DMS 273 (cell line): ENCODE data around the gene SDK1.
A peak's percentile ranks its signal among the peaks of the same experiment; 100 is the strongest.

ENCODE experiments used
- DNase-seq: peaks from one replicate; lab custom pipeline; 2025; ENCODE audit not compliant: unreplicated experiment; lab: John Stamatoyannopoulos, UW

Gene SDK1

DNA sequence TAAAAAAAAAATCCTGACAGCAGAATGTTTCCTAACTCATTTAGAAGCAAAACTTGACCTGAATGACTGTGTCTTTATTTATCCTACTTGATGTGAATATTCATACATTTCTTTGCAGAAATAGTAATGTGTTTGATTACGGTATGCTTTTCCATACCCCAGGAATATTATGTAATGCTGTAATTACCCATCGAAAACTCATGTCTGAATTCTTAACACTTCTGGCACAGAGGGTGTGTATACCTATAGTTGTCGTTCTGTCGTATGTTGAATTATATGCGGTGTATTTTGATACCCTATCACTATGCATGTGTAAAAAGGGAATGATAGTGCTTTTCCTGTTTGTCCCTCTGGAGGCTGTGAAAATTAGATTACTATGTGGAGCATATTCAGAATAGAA is 26.6 kb downstream of the SDK1 start:
- DNase-seq, result no peak

DNA sequence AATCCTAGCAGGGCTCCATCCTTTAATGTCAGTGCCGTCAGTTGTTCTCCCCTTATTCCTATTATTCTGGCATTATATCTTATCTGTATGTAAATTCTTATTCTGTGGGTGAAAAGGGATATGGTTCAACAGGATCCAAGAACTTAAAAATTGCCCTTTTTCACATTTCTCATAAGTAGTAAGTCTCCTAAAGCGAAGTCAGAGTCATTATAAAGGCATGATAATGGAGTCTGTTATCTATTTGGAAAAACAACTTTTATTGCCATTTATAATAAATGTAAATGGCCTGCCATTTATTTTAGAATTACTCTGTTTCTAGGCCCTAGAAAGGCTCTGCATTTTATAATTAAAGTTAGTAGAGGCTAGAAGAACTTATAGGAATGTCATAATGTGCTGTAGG is 31.3 kb downstream of the SDK1 start:
- no peak for DNase-seq

DNA sequence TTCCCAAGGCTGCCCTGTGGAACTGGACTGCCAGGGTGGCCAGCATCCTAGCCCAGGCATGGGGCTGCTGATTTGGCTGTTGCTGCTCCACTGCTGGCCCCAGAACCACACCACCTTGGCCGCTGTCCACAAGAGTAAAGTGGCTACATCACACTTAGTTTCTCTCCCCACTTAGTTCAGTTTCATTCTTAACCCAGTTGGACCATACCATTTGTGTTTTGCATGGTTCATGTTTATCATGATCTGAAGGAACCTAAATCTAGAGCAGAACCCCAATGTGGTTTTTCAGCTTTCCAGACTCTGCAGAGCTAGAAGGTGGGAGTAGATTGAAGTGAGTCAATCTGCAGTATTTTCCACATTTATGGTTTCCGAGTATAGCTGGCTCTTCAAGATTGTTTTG is 32.8 kb downstream of the SDK1 start:
- no peak for DNase-seq

DNA sequence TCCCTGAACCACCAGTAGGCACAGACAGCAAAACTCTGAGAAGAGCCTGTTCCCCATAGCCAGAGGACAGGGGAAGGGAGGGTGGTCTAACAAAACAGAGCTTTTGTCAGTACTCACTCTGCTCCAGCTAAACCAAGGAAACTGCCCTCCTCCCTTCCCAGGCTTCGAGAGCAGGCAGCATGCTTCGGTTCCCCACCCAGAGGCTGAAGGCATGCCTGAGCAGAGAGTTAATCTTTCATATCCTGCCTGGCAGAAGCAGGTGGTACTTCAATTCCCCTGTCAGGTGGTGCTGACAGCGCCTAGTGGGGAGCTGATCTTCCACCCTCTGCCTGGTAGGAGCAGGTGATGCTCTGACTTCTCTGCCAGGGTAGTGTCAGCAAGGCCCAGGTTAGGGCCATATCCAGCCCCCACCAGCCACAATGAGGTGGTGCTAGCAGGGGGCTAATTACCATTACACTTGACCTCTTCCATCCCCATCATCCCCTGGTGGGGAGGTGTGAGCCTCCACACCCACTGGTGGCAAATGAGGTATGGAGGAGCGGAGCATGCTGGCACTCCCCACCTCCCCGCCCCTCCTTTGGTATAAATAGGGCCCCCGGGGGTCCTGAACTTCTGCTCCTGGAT is 35.1 kb downstream of the SDK1 start:
- no peak for DNase-seq

DNA sequence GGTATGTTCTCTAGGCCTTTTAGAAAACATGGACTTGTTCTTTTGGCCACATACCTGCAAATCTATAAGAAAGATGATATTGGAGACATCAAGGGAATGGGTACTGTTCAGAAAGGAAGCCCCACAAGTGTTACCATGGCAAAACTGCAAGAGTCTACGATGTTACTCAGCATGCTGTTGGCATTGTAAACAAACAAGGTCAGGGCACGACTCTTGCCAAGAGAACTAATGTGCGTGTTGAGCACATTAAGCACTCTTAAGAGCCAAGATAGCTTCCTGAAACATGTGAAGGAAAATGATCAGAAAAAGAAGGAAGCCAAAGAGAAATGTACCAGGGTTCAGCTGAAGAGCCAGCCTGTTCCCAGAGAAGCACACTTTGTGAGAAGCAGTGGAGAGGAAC is 37.1 kb downstream of the SDK1 start:
- no peak for DNase-seq

DNA sequence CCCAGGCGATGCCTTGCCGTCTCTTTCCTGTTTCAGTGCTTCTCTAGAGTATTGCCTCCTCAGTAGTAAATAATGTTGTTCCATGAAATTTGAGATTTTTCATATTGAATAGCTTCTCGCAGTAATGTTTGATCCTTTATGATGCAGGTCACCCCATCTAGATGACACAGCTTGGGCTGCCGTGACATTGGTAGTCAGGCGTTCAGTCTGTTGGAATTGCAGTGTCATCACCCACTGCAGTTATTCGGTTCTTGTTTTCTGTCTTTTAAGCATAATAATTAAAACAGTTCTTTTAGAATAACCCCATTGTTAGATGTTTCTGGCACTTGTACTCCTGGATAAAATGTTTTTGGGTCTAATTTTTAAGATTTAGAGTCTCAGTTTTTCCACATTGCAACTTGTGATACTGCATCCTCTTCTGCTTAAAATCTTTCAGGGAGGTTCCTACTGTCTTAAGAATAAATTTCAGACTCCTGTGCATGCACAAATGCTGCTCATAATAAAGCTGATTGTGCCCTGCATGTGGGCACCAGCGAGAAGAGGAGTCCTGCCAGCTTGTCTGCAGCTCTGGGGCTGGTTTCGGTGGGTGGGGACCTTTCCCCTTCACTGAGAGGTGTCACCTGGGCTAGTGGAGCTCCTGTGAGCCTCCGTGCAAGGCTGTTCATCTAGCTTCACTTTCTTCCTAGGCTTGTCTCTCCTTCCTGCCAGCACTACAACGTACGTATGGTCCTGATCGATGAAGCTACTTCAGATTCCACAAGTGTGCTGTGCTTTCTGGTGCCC is 44.8 kb downstream of the SDK1 start:
- DNase-seq, result no peak

DNA sequence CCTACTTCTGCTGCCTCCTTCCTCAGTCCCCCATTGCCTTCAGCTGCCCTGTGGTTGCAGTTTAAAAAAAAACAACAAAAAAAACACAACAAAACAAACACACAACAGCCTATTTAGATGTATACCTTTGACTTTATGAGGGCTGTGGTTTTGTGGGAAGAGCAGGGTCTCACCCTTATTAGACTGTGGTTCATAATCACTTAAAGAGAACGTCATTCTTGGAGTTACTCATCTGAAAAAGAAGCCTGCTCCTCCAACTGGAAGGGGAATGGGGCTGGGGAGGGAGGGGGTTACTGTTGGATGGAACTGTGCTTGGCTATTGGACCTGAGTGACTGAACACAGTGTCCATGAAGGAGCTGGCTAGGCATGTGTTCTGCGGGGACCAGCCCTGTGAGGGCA is 48.1 kb downstream of the SDK1 start:
- no peak for DNase-seq

DNA sequence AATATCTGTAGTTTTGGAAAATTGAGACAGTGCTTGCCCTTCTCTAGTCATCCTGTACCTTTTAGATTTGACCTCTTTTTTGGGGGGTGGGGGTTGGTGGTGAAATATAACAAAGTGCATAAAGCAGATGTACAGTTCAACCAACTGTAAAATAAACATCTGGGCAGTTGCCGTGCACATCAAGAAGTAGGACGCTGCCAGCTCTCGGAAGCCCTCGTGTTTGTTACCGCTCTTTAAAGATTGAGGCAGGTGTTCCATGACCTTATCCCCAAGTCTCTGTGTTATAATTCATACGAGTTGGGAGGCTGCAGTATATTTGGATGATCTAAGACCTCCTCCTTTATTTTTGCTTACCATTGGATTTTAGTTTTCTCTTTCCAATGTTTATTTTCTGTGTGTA is 55.1 kb downstream of the SDK1 start:
- DNase-seq, result peak; percentile 83

DNA sequence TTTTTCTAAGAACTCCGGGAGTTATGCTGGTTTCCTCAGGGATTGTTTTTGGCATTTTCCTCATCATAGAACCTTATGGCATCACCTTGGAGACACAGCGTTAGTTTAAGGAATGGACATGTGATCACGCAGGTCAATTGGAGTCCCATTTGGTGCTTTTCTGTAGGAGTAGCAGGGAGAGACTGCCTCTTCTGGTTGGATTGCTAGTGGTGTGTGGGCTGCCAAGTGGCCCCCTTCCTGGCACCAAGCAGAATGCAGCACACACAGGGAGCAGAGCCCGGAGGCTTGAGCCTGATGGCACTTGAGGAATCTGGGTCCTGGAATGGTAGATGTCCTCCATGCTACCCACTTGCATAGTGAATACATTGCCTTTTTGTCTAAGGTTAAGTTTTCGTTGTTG is 57.9 kb downstream of the SDK1 start:
- peak; percentile 24 for DNase-seq

DNA sequence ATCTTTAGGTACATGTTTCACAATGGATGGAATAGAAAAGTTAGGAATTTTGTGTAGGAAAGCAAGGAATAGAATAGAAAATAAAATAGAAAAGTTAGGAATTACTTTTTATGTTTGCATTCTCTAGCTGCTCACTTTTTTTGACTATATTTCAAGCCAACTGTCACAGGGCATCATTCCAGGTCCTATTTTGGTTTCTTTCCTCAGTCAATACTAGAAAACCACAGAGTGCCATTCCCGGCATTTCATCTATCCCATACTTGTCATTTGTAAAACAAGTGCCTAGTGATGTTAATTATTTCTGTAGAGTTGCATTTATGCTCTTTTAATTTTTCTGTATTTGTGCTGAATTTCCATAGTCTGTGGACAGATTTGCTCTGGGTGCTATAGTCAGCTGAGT is 66.2 kb downstream of the SDK1 start:
- no peak for DNase-seq

DNA sequence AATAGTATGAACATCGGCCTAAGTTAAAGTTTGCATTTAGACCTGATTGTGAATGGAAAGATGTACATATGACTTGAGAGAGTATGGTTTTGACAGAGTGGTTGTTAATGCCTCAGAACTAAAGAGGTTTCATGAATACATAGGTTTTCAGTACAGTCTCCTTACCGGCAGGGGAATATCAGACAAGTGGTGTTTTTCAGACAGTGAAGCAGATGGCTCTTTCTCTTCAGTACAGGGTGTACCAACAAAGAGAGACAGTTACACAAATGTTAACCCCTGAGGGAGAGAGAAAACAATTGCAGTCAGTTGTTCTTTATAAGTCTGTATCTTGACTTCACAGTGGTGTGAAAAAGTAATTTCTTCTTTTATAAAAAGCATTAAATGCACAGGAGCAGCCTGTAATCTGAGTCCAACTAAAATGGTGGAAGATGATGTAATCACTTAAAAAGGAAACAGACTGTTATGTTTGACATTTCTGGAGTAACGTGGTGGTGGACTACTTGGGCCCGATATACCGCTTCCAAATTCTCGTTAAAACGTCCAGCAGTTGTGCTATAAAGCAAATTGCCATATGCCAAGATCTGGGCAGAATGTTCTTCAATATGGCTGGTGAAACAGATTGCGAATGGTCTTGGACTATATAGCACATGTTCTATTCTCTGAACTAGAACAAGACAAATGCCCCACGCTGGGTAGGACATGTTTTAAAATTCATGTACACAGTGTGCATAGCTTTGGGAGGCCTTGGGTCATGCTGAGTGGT is 69.2 kb downstream of the SDK1 start:
- peak; percentile 88 for DNase-seq

DNA sequence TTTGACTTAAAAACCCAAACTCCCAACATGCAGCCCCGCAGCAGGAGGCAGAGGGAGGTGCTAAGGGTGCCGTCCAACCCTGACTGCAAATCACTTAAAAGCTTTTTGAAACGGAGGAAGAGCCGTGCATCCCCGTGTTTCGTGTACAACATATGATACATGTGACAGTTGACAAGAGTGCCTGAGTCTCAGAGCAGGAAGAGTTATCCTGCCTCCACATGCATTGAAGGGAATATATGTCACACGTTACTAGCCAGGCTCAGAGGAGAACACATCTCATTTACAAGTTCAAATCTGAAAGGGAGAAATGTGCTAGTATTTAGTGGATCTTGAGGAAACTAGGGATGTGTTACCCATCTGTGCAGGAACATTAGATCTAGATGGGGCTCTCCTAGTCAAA is 69.9 kb downstream of the SDK1 start:
- no peak for DNase-seq

DNA sequence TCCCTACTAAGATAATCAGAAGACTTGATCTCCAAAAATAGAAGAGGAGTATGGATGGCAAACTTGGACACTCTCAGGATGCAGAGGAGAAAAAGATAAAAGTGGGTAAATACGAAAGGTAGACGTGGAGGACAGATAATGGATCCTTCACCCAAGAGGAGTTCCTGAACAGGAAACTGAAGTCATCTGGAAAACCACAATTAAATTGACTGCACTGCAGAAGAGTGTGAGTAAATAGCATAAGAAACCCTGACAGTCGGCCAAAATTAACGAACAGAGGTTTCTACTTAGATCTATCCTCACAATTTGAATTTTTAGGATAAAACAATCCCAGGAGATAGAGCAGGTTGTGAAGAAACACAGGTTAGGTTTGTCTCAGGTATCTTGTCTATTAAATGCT is 70.5 kb downstream of the SDK1 start:
- DNase-seq, result no peak

DNA sequence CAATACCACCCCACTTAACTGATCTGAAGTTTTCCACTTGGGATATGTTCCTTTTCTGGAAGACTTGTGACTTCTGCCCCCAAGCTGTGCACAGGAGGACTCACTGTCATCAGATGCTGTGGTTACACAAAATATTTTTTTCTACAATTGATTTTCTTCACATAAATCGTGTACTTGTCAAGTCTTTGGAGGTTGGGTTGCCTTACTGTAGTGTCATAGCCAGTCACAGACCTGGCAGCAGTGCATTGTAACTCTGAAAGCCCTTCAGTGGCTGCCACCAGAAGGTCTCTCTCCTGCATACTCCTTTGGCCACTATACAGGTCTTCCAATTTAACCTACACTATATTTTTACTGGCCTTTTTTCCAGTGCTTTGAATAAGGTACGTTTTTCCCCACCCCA is 73.2 kb downstream of the SDK1 start:
- DNase-seq, result no peak

DNA sequence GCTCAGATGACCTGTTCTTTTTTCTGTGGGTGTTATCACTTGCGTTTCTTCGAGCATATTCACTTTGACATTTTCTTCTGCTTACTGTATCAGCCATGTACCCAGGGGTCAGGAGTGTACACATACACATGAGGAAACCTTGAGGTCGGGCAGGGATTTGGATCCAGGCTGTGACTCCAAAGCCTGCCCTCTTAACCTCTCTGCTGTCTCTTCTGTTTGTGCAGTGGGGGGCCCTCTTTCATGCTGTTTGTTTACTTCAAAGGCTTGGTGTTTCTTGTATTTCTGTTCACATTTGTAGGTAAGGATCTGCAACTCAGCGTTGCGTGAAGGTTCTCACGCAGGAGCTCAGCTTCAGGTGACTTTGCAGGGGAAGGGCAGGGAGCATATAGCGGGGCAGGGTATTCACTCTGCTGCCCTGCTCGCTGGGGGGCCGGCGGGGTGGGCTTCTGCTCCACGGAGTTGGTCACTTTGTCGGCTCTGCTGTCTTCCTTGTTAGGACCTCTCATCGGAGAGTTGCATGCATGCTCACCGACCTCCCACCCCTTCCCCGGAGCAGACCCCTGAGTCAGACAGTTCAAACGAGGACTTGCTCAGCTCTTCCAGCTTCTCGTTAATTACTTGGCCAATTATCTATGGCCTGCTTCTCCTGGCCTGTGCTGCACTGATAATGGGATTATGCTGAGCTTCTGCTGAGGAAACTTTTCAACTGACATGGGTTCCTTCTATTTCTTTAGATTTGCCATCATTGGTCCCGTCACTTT is 77.5 kb downstream of the SDK1 start:
- DNase-seq, result no peak

DNA sequence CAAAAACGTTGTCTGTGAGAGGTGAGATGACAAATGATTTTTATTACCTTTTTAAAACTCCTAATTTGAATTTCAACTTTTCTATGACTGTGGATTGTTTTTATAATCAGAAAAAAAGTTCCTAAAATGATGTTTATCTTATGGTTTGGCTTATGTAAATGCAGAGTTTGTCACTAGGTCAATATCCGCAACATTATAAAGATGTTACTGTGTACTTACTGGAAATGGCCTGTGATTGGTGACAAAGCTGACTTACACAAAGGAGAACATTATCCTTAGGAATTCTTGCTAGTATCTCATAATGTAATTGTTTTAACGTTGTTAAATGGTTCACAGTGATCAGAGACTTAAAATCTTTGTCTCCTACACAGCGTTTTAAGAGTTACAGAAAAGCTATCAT is 79.0 kb downstream of the SDK1 start:
- no peak for DNase-seq

DNA sequence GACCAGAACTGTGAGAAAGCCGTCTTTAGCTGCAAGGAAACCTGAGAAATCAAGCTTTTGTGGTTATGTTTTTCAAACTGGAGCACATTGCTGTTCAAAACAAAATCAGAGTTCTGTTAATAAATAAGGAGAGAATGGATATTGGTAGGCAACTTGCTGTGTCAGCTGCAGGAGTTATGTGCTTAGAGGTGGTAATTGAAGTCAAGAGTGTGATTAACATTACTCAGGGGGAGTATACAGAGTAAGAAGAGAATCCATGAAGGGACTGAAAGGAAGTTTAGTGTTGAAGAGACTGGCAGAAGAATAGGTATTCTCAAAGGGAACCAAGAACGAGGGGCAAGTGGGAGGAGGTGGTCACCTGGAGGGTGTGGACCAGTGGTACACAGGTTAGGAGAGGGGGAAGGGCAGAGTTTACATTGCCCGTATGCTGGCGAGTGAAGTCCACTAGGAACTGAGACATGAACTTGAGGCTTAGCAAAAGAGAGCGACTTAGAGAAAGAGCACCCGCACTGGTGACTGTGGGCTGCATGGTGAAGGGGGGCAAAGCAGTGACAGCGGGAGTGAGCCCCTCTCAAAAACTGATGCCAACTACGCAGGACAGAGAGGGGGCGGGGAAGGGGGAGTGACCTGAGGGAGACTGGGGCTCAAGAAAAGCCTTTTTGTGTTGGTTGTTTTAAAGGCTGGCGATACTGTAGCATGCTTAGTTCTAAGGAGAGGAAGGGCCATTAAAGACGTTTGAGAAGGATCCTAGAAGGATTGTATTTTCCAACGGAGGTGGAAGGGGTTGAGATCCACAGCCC is 80.0 kb downstream of the SDK1 start:
- no peak for DNase-seq

DNA sequence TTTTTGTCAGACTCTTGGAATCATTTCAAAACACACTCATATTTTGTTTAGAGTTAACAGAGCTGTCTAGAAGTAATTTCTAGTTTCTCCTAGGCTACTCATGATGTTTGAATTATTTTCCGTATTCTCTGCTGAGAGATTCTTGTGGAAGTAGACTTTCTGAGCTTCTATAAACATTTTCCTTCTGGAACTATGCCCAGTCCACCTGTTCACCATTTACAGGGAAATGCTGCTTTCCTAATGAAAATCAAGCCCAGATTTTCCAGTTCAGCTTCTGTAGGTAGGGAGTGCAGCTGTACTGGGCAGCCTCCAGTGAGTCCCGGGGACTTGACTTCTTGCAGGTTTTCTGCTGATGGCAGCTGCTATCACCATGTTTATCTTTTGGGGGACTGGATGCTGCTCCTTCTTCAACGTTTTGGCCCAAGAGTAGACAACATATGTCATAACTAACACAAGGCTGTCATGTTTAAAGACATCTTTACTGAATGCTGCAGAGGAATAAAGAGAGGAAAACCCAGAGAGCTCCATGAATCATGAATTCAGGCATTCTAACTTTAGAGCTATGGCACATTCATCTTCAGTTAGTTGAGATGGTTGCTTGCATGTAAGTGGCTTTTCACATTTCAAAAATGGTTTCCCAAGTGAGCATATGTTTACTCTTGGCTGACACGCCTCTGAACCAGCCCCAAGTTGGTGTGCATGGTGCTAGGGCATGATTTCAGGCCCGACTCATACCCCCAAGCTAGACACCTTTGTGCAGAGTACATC is 85.6 kb downstream of the SDK1 start:
- DNase-seq, result peak; percentile 41

DNA sequence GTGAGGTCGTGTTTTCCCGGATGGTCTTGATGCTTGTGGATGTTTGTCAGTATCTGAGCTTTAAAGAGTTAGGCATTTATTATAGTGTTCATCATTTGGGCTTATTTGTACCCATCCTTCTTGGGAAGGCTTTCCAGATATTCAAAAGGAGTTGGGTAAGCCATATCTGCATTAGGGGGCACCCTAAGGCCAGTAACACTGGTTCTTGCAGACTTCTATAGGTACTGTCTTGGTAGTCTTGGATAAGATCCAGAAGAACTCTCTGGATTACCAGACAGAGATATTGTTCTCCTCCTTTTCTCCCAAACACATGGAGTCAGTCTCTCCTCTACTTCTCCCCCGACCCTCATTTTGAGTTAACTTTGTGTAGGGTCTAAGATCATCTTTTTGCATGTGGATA is 92.8 kb downstream of the SDK1 start:
- DNase-seq, result no peak

DNA sequence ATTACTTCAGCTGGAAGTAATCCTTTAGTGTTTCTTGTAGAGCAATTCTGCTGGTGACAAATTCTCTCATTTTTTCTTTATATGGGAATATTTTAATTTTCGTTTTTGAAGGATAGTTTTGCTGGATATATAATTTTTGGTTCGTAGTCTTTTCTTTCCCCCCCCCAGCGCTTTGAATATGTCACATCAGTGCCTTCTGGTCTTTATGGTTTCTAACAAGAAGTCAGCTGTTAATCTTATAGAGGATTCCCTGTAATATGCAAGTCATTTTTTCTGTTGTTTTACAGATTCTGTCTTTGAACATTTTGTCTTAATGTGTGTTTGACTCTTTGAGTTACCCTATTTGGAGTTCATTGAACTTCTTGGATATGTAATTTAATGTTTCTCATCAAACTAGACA is 96.3 kb downstream of the SDK1 start:
- DNase-seq, result no peak
